ENCODE measurements around the gene CENATAC.
"Not testable (repeated sequence)": the region's sequence is repeated elsewhere in the genome, so short reads cannot be mapped to it uniquely, and the experiment has no call there.

Gene CENATAC

DNA sequence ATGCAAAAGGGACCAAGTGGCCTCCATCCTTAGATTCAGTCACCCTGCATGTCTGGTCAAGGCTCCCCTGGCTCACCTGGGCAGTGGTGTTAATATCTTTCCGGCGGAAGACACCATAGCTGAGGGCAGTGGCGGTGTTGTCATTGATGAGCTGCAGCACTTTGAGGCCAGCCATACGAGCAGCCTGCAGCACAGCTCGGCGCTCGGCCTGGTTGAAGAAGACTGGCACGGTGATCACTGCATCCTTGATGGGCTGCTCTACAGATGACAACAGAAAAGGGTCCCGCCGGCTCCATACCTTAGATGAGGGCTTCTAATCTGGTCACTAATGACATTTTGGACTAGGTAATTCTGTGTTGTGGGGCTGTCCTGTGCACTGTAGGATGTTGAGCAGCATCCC, 56.5 kb downstream of the CENATAC start:
- no peak for DNase-seq (ENCODE audit: low read depth in 2 of 2)

DNA sequence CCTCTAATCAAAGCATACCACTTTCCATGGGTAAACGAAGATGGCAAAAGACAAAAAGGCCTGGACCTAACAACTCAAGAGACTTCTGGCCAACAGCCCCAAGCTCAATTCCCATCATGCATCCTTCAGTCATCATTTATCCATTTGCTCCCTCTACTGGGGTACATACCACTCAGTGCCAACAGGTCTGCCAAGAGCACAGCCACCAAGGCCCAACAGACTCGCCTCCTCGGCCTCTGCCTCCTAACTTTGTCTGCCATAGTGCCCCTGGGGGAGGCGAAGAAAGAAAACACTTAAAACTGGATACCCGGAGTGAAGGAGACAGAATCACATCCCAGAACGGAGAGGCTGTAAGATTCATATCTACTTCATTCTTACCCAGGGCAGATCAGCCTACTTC, 58.0 kb downstream of the CENATAC start:
- no peak for DNase-seq (ENCODE audit: low read depth in 2 of 2)

DNA sequence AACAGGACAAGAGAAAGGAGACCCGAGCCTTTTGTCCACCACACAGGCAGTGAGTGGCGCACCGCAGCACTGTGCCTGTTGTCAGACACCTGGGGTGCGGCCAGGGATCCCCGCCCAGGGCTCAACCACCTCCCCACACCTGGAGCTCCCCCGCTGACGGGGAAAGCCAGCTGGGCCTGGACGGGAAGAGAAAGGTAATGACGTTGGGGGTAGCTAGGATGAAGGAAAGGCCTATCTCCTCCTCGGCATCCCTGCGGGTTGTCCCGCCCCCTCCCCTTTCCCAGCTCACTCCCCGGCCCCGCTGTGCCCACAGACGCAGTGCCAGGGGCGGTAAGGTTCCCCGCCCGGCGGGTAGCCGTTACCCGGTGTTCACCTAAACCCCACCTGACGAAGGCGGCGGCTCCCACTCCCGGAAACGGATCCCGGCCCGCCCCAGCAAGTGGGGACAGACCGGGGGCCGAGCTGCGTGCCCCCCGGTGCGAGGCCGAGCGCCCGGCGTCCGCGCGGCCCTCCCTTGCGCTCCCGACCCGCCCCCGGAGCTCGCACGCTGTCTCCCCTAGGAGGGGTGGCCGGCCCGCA, 58.6 kb downstream of the CENATAC start:
- peak in 1 of 2 experiments; percentile 32 for DNase-seq (ENCODE audit: low read depth in 2 of 2)

DNA sequence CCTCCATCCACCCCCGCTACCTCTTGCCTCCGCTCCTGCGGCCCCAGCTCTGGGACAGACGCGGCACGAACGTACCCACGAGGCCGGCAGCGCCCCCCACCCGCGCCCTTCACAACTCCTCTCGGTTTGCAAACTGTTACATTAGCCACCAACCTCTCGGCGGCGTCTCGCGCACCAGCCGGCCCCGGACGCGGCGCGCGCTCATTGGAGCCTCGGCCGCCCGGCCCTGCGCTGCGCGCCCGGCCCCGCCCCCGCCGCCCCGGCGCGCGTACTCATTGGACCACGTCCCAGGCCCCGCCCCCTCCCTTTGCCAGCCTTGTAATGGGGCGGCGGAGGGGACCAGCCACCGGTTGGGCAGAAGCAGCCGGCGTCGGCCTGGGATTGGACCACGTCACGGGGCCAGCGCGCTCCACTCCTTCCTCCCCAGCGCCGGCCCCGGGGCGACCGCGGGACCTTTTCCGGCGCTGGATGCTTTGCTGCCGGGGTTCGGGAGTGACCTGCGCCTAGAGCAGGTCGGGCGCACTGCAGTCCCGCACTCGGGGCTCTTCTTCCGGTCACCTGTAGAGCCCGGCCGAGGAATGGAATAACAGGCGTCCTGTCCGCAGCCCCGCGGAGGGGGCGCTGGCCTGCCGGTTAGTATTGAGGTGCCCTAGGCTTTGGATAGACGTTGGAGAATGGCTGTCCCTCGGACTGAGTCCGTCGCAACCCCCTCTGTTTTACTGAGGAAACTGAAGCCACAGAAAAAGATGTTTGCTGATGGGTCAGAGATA, 59.2 kb downstream of the CENATAC start, which contains the start of gene HYOU1:
HYOU1 (minus strand) TSS at position 206 of the 770 bp plus-strand sequence. CDS start 1,045 bp downstream, outside the sequence.
- DNase-seq (ENCODE audit: low read depth in 2 of 2), result peak; percentile 96 to 99

DNA sequence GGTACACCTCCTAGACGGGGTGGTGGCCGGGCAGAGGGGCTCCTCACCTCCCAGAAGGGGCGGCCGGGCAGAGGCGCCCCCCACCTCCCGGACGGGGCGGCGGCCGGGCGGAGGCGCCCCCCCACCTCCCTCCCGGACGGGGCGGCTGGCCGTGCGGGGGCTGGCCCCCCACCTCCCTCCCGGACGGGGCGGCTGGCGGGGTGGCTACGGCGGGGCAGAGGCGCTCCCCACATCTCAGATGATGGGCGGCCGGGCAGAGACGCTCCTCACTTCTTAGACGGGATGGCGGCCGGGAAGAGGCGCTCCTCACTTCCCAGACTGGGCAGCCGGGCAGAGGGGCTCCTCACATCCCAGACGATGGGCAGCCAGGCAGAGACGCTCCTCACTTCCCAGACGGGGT, 61.2 kb downstream of the CENATAC start:
- DNase-seq (ENCODE audit: low read depth in 2 of 2), result not testable (repeated sequence)

DNA sequence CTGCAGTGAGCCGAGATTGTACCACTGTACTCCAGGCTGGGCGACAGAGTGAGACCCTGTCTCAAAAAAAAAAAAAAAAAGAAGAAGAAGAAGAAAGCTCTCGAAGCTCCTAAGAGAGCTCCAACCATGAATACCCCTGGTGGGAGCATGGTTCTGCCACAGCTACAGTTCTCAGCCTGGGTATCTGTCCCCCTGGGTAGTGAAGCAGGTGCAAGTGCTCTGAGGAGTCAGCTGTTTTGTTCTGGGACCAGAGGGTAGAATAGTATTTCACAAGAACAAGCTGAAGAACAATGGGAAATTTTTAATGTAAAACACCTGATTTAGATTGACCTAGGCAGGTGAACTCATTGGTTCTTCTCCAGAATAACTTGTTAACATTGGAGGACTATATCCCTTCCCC, 63.3 kb downstream of the CENATAC start:
- DNase-seq (ENCODE audit: low read depth in 2 of 2), result no peak

DNA sequence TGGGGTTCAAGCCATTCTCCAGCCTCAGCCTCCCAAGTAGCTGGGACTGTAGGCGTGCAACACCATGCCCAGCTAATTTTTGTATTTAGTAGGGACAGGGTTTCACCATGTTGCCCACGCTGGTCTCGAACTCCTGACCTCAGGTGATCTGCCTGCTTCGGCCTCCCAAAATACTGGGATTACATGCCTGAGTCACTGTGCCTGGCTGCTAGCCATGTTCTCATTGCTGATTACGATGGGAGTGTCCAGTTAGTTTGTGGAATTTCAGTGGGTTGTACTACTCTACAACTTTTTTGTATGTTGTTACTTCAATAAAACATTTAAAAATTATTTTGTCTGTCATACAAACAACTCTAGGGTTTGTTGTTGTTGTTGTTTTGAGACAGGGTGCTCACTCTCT, 64.8 kb downstream of the CENATAC start:
- DNase-seq (ENCODE audit: low read depth in 2 of 2), result no peak

DNA sequence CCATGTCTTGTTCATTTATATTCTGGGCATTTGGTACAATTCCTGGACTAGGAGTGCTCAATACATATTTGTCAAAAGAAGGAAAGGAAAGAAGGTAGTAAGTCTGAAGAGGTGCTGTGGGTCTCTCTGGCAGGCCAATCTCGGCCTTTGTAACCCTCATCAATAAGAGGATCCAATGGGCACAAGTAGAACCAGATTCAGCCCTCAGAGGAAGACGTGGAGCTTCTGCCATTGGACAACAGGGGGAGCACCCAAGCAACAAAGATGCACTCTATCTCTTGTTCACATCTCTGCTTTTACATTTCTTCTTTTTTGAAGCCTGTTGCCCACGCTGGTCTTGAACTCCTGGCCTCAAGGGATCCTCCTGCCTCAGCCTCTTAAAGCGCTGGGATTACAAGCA, 67.4 kb downstream of the CENATAC start:
- no peak for DNase-seq (ENCODE audit: low read depth in 2 of 2)
